RCC 7860 (cell line): Measurements from ENCODE around the gene OXT.
A peak's percentile ranks its signal among the peaks of the same experiment; 100 is the strongest.
"Not testable (repeated sequence)": the region's sequence is repeated elsewhere in the genome, so short reads cannot be mapped to it uniquely, and the experiment has no call there.

ENCODE experiments used
- DNase-seq: peaks from one replicate; pipeline ENCODE4 v3.0.0-alpha.2; 2015; ENCODE audit warnings: low spot score
- FAIRE-seq: peaks from 2 replicates; lab custom pipeline; 2012; peaks lifted over from hg19 to GRCh38; lab: Jason Lieb, UNC

The OXT gene

DNA sequence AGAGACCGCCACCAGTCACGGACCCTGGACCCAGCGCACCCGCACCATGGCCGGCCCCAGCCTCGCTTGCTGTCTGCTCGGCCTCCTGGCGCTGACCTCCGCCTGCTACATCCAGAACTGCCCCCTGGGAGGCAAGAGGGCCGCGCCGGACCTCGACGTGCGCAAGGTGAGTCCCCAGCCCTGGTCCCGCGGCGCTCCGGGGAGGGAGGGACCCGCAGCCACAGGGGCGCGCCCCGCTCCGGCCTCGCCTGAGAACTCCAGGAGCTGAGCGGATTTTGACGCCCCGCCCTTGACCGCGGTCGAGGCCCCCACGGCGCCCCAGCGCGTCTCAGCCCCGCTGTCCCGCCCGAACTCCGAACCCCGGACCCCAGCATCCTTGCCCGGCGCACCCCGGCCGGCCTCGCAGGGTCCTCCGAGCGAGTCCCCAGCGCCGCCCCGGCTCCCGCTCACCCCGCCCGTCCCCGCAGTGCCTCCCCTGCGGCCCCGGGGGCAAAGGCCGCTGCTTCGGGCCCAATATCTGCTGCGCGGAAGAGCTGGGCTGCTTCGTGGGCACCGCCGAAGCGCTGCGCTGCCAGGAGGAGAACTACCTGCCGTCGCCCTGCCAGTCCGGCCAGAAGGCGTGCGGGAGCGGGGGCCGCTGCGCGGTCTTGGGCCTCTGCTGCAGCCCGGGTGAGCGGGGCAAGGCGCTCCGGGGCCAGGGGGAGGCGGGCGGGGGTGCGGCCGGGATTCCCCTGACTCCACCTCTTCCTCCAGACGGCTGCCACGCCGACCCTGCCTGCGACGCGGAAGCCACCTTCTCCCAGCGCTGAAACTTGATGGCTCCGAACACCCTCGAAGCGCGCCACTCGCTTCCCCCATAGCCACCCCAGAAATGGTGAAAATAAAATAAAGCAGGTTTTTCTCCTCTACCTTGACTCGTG is at the start of gene OXT:
Gene OXT, plus strand, starts transcription at position 11 of the 920 bp plus-strand sequence. Its CDS starts 36 bp downstream, at position 47.
- FAIRE-seq: no peak

GRCh38 chr20:3021777-3022176 is 49.6 kb upstream of the OXT start:
- FAIRE-seq: no peak

More for the DNA sequence above, at the start of gene OXT:
- no peak for DNase-seq

GRCh38 chr20:3022559-3023490 is 48.6 kb upstream of the OXT start:
- FAIRE-seq, DNase-seq: not testable (repeated sequence)

More at GRCh38 chr20:3021777-3022176, 49.6 kb upstream of the OXT start:
- DNase-seq: no peak

DNA sequence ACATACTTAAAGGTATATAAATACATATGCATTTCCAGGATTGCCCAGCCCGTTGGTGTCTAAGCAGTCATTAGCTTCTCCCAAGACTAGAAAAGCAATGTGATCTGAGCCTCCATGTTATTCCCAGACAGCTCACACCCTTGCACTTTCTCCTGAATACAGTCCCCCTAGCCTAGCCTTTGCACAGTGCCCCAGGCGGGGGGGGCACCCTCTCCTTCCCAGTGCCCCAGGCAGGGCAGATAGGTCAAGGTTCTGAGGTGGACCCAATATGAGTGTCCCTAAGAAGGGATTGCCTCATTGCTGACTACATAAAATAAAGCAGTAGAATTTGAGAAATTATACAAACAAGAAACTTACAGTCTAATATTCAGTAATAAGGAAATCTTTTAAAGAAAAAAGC is 43.4 kb upstream of the OXT start:
- DNase-seq (no peak), FAIRE-seq (no peak)

DNA sequence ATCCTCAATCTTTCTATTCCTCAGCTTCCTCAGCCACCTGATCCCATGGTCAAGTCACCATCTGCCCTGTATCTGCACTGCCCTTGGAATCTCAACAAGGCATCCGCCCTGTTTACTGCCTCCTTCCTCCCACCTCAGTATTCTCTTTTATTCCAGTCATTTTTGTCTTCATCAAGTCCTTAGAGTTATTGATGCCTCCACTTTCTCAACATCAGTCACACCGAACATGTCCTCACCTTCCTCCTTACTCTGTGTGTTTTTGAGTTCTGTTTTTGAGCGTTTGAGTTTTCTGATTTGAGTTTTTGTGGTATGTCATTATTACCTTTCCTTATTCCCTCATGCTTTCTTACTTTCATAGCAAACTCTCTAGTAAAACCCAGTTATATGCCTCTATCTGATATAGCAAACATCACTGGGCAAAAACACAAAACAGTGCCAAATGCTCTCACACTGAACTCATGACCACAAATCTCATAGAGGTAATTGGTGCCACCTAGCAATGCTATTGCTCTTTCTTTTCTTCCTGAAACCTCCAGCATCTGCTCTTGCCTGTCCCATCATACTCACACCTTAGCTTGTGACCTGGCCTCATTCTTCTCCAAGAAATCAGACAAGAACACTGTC is 39.8 kb upstream of the OXT start:
- no peak for FAIRE-seq
- DNase-seq: no peak

- no peak for FAIRE-seq
- no peak for DNase-seq
Measured at GRCh38 chr20:3032624-3033023, 38.8 kb upstream of the OXT start.

- DNase-seq (no peak), FAIRE-seq (no peak)
Measured at GRCh38 chr20:3037654-3038053, 33.8 kb upstream of the OXT start.

- FAIRE-seq (no peak), DNase-seq (no peak)
Measured at GRCh38 chr20:3038454-3038853, 33.0 kb upstream of the OXT start.

GRCh38 chr20:3039426-3039825 is 32.0 kb upstream of the OXT start:
- no peak for DNase-seq
- FAIRE-seq: no peak

- no peak for DNase-seq
Measured at GRCh38 chr20:3040086-3040485, 31.3 kb upstream of the OXT start.

GRCh38 chr20:3041854-3042409 is 29.5 kb upstream of the OXT start:
- no peak for DNase-seq
- FAIRE-seq: no peak

More at GRCh38 chr20:3040086-3040485, 31.3 kb upstream of the OXT start:
- no peak for FAIRE-seq

- no peak for FAIRE-seq
- no peak for DNase-seq
Measured at GRCh38 chr20:3042625-3043024, 28.8 kb upstream of the OXT start.

GRCh38 chr20:3043322-3043721 is 28.1 kb upstream of the OXT start, which contains the start of gene GNRH2:
Gene GNRH2, plus strand, starts transcription at chr20:3043622. Its CDS starts 793 bp downstream, at chr20:3044415.
- no peak for DNase-seq
- no peak for FAIRE-seq

GRCh38 chr20:3044336-3044965 is 27.0 kb upstream of the OXT start:
- FAIRE-seq (no peak), DNase-seq (no peak)

GRCh38 chr20:3045042-3045815 is 26.2 kb upstream of the OXT start:
- FAIRE-seq: no peak
- peak; percentile 35 for DNase-seq

GRCh38 chr20:3045816-3046676 is 25.4 kb upstream of the OXT start, which contains the start of gene MRPS26:
Gene MRPS26, plus strand, starts transcription at chr20:3046052. Its CDS starts 17 bp downstream, at chr20:3046069.
- no peak for FAIRE-seq
- DNase-seq: peak; percentile 58

- no peak for FAIRE-seq
- no peak for DNase-seq
Measured at GRCh38 chr20:3046677-3047462, 24.6 kb upstream of the OXT start.
